Kidney tubule cell (primary cell): ENCODE data around the gene HAS3.

Source experiments
- DNase-seq: peaks from one replicate; pipeline ENCODE4 v3.0.0-alpha.2; 2018; ENCODE audit warnings: low spot score

Gene HAS3

GRCh38 chr16:69105501-69106361, at the start of gene HAS3:
Gene HAS3, plus strand, starts transcription at chr16:69105653. Its CDS starts 3,743 bp downstream, at chr16:69109396.
- DNase-seq: peak; percentile 82

- no peak for DNase-seq
These were observed 49.5 kb upstream of the HAS3 start for GRCh38 chr16:69055980-69056379.

- DNase-seq: no peak
These were observed 49.0 kb upstream of the HAS3 start for GRCh38 chr16:69056421-69056820.

- peak; percentile 91 for DNase-seq
These were observed 47.8 kb upstream of the HAS3 start for GRCh38 chr16:69057400-69058378.

- peak; percentile 77 for DNase-seq
These were observed 42.0 kb upstream of the HAS3 start for GRCh38 chr16:69063491-69063890.

- peak; percentile 94 for DNase-seq
These were observed 41.2 kb upstream of the HAS3 start for GRCh38 chr16:69064124-69064763.

GRCh38 chr16:69064764-69065313, 40.6 kb upstream of the HAS3 start:
- no peak for DNase-seq

GRCh38 chr16:69069504-69069903, 35.9 kb upstream of the HAS3 start:
- no peak for DNase-seq

GRCh38 chr16:69071036-69071435, 34.4 kb upstream of the HAS3 start:
- DNase-seq: no peak

- no peak for DNase-seq
These were observed 32.8 kb upstream of the HAS3 start for GRCh38 chr16:69072640-69072974.

GRCh38 chr16:69073181-69073702, 32.2 kb upstream of the HAS3 start:
- peak; percentile 99 for DNase-seq

- peak; percentile 98 for DNase-seq
These were observed 28.2 kb upstream of the HAS3 start for GRCh38 chr16:69077251-69077650.

- no peak for DNase-seq
These were observed 27.4 kb upstream of the HAS3 start for GRCh38 chr16:69078073-69078472.

GRCh38 chr16:69079697-69080096, 25.8 kb upstream of the HAS3 start:
- DNase-seq: no peak

- DNase-seq: no peak
These were observed 22.0 kb upstream of the HAS3 start for GRCh38 chr16:69083306-69083941.

- DNase-seq: no peak
These were observed 21.2 kb upstream of the HAS3 start for GRCh38 chr16:69084289-69084688.

- DNase-seq: no peak
These were observed 20.3 kb upstream of the HAS3 start for GRCh38 chr16:69085032-69085695.

GRCh38 chr16:69087161-69087581, 18.3 kb upstream of the HAS3 start:
- DNase-seq: no peak

- no peak for DNase-seq
These were observed 16.8 kb upstream of the HAS3 start for GRCh38 chr16:69088684-69089083.

- peak; percentile 30 for DNase-seq
These were observed 16.2 kb upstream of the HAS3 start for GRCh38 chr16:69089091-69089910.
